Measurements from ENCODE around the gene SMIM24.

GRCh38 chr19:3511506-3512251 lies 31.4 kb upstream of the SMIM24 start:
- TF ChIP-seq CTCF (conservative IDR thresholded peaks at IDR 0.05; ENCODE audit: low read length): no peak
- TF ChIP-seq EZH2phosphoT487 (IDR thresholded peaks at IDR 0.05; ENCODE audit: borderline replicate concordance): no peak
